GM12874 (cell line): ENCODE measurements around the gene PVALEF.

Experiments
- CTCF ChIP-seq: IDR thresholded peaks from 2 replicates; pipeline ENCODE4 v1.5.1; 2011; ENCODE audit warnings: low read depth, mild to moderate bottlenecking, control low read depth, low read length, moderate library complexity; ENCODE audit not compliant: insufficient read depth

PVALEF gene

DNA sequence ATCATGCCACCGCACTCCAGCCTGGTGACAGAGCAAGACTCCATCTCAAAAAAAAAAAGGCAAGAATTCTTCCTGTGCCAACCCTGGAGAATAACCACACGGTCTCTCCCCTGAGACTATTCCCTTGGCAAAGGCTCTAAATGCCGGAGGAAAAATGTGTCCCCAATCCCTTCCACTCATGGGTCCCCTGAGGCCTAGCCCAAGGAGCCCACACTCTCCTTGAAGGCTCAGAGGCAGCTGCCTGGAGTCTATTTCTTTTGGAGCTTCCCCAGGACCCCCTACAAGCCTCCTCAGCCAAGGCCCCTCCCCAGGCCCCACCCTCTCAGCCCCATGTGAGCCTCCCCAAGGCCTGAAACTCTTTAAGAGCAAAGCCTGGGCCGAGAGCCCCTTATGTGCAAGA lies 40.9 kb downstream of the PVALEF start:
- no peak for TF ChIP-seq CTCF

GRCh38 chr17:81206657-81207056 lies 41.4 kb downstream of the PVALEF start:
- no peak for TF ChIP-seq CTCF

GRCh38 chr17:81207610-81208581 lies 42.6 kb downstream of the PVALEF start:
- no peak for TF ChIP-seq CTCF

- no peak for TF ChIP-seq CTCF
These were observed 43.3 kb downstream of the PVALEF start for GRCh38 chr17:81208651-81209050.

DNA sequence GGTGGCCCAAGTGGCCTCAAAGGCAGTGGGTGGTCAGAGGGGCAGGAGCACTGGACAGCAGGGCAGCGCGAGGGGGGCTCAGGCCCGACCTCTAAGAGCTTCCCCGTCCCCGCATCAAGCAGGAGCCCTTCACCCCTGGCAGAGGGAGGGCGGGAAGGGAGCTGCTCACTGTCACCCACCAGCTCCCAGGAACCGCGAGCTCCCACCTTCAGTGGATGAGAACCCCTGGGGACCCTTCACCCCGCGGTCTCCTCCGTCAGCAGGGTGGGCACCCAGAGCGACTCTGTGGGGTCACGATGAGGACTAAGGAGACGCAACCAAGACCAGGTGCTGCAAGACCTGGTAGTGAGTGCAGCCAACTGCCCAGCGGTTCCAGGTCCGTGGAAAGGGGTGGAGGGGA lies 43.8 kb downstream of the PVALEF start:
- TF ChIP-seq CTCF, result no peak

DNA sequence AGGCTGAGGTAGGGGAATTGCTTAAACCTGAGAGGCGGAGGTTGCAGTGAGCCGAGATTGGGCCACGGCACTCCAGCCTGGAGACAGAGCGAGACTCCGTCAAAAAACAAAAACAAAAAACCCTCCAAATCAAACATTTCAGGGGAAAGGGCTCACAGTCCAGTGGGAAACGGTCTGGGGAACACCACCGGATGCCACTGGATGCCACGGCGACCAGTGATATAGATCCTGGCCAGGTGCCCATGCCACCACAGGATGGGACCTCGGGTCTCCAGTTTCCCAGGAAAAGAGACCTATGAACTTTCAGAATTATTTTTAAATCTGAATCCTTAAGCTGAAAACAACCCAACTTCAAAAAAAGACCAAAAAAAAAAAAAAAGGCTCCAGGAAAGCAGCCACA lies 45.2 kb downstream of the PVALEF start:
- TF ChIP-seq CTCF, result no peak

- no peak for TF ChIP-seq CTCF
These were observed 45.6 kb downstream of the PVALEF start for GRCh38 chr17:81210868-81211267.
